Fibroblast of pulmonary artery (primary cell): ENCODE data around the gene RBM19.

Experiments
- DNase-seq: peaks from one replicate; pipeline ENCODE4 v3.0.0-alpha.2; 2010; ENCODE audit warnings: low read depth
- H3K4me3 ChIP-seq: replicated peaks from 2 replicates; pipeline ENCODE4 v1.5.1; 2011; ENCODE audit warnings: low read depth, mild to moderate bottlenecking, control low read depth, low read length, moderate library complexity
- CTCF ChIP-seq: IDR thresholded peaks from 2 replicates; pipeline ENCODE4 v1.5.1; 2011; ENCODE audit warnings: mild to moderate bottlenecking, control low read depth, low read length, inconsistent platforms; ENCODE audit errors: missing control alignments

The RBM19 gene

GRCh38 chr12:113897406-113897805 is 68.7 kb downstream of the RBM19 start:
- H3K4me3 ChIP-seq = no peak overlapping the region
- no peak for DNase-seq
- no peak for TF ChIP-seq CTCF

- no peak for DNase-seq
- no peak for TF ChIP-seq CTCF
- no peak overlapping the region for H3K4me3 ChIP-seq
These were observed 69.3 kb downstream of the RBM19 start for GRCh38 chr12:113896841-113897240.

- TF ChIP-seq CTCF = no peak
- no peak overlapping the region for H3K4me3 ChIP-seq
- DNase-seq = no peak
These were observed 69.9 kb downstream of the RBM19 start for GRCh38 chr12:113896194-113896593.

- no peak for DNase-seq
- TF ChIP-seq CTCF = no peak
- no peak overlapping the region for H3K4me3 ChIP-seq
These were observed 70.9 kb downstream of the RBM19 start for GRCh38 chr12:113895176-113895575.

- no peak for TF ChIP-seq CTCF
- DNase-seq = no peak
- H3K4me3 ChIP-seq = no peak overlapping the region
These were observed 71.4 kb downstream of the RBM19 start for GRCh38 chr12:113894697-113895096.

GRCh38 chr12:113893221-113893620 is 72.9 kb downstream of the RBM19 start:
- no peak for DNase-seq
- TF ChIP-seq CTCF = no peak
- no peak overlapping the region for H3K4me3 ChIP-seq

GRCh38 chr12:113892556-113892955 is 73.6 kb downstream of the RBM19 start:
- no peak overlapping the region for H3K4me3 ChIP-seq
- TF ChIP-seq CTCF = no peak
- no peak for DNase-seq
